ENCODE data around the gene POLD2.

The POLD2 gene

GRCh38 chr7:44112997-44113763, 10.2 kb downstream of the POLD2 start:
- DNase-seq: no peak

DNA sequence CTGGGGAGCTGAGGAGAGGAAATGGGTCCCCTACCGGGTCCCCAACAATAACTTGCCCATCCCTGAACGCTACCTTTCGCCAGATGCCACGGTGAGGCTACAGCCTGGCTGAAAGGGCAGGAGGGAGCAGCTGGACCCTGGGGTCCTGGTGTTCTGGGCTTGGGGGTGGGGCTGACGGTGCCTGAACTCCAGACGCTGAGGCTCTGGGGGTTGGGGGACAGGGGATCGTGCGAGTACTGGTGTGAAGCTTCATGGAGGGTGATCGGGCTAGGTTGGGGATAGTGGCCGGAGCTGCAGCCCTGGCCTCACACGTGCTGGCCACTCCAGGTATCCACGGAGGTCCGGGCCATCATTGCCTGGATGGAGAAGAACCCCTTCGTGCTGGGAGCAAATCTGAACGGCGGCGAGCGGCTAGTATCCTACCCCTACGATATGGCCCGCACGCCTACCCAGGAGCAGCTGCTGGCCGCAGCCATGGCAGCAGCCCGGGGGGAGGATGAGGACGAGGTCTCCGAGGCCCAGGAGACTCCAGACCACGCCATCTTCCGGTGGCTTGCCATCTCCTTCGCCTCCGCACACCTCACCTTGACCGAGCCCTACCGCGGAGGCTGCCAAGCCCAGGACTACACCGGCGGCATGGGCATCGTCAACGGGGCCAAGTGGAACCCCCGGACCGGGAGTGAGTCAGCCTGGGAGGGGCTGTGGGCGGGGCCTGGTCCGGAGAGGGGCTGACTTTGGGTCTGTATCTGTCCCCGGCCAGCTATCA, 10.9 kb downstream of the POLD2 start:
- DNase-seq: no peak

- no peak for DNase-seq
Observed at GRCh38 chr7:44111761-44112160, 11.6 kb downstream of the POLD2 start.

GRCh38 chr7:44110719-44111635, 12.4 kb downstream of the POLD2 start:
- DNase-seq: no peak

GRCh38 chr7:44109991-44110390, 13.4 kb downstream of the POLD2 start:
- no peak for DNase-seq

DNA sequence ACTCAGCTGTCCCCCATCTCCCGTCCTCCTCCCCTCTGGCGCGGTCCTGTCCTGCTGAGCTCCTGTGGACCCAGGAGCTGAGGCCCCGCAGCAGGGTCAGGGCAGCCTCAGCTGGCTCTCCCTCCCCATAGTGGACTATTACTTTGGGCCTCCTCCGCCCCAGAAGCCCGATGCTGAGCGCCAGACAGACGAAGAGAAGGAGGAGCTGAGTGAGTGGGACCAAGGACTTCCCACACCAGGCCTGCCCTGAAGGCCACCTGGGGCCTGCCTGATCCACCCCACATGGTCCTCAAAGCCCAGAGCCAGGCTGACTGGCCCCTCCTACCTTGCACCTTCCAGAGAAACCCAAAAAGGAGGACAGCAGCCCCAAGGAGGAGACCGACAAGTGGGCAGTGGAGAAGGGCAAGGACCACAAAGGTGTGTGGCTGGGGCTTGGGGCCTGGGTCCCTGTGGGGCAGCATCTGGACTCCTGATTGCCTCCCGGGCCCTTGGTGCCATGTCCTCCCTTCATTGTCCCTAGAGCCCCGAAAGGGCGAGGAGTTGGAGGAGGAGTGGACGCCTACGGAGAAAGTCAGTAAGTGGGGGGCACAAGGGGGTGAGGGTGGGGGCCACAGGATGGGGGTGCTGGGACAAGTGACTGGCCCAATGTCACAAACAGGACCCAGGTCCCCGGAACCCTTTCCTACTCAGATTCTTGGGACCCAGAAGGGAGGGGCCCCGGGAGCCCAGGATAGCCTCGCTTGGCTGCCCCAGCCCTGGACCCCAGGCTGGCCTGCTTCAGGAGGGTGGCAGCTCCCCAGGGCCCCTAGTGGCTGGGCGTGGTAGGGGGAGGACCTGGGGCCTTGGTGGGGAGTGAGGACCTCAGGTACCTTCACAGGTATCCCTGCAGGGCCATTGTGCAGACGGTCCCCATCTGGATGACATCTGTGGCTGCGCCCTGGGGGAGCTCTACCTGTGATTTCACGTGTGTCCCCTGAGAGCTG, 14.3 kb downstream of the POLD2 start:
- no peak for DNase-seq

GRCh38 chr7:44107961-44108767, 15.2 kb downstream of the POLD2 start:
- DNase-seq: no peak

GRCh38 chr7:44107116-44107960, 16.0 kb downstream of the POLD2 start:
- no peak for DNase-seq

DNA sequence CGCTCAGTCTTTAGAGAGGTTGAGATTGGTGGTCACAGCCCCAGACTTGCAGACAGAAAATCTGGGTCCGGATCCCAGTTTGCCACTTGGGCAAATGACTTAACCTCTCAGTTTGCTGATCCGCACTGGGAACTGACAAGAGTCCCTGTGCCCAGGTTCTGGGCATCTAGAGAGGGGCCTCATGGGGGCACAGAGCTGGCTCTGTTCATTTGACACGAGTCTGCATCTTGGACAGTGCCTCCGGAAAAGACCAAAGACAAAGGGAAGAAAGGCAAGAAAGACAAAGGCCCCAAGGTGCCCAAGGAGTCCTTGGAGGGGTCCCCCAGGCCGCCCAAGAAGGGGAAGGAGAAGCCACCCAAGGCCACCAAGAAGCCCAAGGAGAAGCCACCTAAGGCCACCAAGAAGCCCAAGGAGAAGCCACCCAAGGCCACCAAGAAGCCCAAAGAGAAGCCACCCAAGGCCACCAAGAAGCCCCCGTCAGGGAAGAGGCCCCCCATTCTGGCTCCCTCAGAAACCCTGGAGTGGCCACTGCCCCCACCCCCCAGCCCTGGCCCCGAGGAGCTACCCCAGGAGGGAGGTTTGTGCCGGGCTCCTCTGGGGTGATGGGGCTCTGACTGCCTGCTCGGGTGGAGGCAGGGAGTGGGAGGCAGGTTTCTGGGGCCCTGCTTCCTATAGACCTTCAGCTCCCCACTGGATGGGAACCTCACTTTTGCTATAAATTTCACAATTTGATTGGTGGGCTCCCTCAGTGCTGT, 16.9 kb downstream of the POLD2 start:
- no peak for DNase-seq

DNA sequence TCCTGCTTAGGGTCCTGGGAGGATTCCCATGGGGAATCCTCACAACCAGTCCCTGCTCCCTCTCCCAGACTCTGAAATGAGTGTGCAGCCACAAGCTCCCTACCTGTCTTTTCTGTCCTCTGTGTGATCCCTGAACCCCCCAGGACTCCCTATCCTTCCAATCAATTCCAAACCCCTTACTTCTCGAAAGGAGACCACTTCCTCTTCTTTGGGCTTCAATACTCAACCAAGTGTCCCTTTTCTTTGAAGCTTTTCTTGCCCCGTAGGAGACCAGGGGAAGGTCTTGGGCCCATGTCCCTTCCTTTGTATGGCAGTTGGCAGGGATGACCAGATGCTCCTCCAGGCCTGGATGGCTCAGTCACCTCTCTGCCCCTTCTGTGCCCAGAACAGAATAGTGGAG, 17.5 kb downstream of the POLD2 start:
- no peak for DNase-seq

DNA sequence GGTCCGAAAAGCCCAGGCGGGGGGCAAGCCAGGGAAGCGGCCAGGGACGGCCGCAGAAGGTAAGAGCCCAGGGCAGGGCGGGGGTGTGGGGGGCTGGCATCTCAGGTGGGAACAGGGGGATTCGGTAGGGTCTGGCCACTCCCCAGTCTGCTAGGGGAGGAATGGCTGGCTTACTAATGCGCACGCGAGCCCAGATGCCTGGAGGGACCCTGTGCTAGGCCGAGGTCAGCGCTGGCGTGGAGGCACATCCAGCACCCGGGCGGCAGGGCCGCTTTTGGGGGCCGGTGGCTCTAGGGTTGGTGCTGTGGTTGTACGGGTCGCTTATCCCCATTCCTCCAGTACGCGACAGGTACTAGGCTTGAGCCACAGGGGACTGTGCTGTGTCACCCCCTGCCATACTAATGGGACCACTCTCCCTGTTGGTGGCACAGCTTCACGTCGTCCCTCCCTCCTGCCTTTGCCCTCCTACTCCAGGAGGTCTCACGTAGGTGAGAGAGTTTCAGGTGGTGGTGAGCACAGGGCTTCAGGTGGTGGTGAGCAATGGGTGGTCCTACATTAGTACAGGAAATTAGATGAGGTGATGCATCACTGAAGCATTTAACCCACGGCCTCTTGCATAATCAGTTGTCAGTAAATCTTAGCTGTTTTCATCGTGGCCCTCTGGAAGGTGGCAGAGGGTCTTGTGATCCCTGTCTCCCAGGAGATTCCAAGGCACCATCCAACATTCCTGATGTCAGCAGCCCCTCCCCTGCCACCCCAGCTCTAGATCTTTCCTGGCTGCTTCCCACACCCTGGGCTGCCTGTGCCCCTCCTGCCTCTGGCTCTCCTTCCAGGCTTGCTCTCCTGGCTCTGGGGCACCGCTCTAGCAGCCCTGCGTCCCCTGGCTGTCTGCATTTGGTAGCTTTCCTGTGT, 18.2 kb downstream of the POLD2 start:
- no peak for DNase-seq

- no peak for DNase-seq
Observed at GRCh38 chr7:44103923-44104859, 19.2 kb downstream of the POLD2 start, which contains the start of gene AEBP1. AEBP1 (plus strand) TSS chr7:44104345; CDS start chr7:44104666, 321 bp downstream.

GRCh38 chr7:44103566-44103922, 19.8 kb downstream of the POLD2 start:
- DNase-seq: no peak

- DNase-seq: no peak
Observed at GRCh38 chr7:44102846-44103565, 20.3 kb downstream of the POLD2 start.

DNA sequence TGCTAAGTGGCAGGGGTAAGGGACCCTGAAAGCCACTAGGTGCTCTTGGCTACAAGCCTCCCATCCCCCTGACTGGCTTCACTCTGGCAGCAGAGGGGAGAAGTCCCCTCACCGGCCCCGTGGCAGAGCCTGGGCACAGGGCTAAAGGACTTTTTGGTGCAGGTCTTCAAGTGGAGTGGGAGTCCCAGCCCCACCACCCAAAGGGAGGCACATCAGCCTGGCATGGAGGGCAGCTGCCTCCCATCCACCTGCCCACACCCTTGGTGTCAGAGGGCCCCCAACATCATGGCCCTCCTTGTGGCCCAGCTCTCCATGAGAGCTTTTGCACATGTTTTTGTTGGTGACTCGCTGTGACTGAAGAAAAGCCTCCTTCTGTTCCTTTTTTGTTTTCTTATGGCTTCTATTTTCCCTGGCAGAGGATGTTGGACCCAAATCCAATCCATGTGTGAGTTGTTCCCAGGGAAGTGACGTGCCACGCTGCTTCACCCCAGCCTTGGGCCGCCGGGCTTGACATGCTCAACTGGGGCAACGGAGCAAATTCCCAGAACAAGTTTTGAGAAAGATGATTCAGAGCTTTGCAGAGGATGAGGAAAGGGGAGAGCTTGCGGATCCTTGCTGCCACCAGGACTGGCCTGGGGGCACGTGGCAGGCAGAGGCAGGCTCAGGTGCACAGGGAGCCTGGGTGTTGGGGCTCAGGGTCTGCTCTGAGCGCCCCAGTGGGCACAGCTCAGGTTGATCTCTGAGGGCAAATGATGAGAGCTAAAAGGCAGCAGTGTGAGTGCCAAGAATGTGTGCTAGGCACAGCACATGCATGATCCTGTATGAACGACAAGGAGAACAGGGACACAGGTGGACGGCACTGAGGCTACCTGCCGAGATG, 21.1 kb downstream of the POLD2 start:
- DNase-seq: no peak

All from NCI-H1417 treated with DMSO at 0.1 percent for 48 hours (cell line).